Measurements from ENCODE around the gene CMSS1.

GRCh38 chr3:99869621-99870020 is 52.0 kb downstream of the CMSS1 start:
- TF ChIP-seq POLR2A (IDR thresholded peaks at IDR 0.05) = no peak
- TF ChIP-seq, protein P1, sequence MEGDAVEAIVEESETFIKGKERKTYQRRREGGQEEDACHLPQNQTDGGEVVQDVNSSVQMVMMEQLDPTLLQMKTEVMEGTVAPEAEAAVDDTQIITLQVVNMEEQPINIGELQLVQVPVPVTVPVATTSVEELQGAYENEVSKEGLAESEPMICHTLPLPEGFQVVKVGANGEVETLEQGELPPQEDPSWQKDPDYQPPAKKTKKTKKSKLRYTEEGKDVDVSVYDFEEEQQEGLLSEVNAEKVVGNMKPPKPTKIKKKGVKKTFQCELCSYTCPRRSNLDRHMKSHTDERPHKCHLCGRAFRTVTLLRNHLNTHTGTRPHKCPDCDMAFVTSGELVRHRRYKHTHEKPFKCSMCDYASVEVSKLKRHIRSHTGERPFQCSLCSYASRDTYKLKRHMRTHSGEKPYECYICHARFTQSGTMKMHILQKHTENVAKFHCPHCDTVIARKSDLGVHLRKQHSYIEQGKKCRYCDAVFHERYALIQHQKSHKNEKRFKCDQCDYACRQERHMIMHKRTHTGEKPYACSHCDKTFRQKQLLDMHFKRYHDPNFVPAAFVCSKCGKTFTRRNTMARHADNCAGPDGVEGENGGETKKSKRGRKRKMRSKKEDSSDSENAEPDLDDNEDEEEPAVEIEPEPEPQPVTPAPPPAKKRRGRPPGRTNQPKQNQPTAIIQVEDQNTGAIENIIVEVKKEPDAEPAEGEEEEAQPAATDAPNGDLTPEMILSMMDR (IDR thresholded peaks at IDR 0.05) = no peak

Data from right lobe of liver (tissue), 4 donors.